K562 (cell line): ENCODE results near the gene COL24A1. TPM values are rescaled to one million over a fixed set of nuclear protein-coding genes. Genes with fewer than 3 reads are reported as not detected.

ENCODE experiments used
- BRD9 ChIP-seq: fragments of 450-650 bp; IDR thresholded peaks from 2 replicates; pipeline ENCODE4 v1.6.1; 2018; ENCODE audit warnings: low read depth; ENCODE audit not compliant: partially characterized antibody
- CC2D1A ChIP-seq: fragments of 450-650 bp; IDR thresholded peaks from 2 replicates; pipeline ENCODE4 v1.6.1; 2017; ENCODE audit warnings: mild to moderate bottlenecking
- CXXC5 ChIP-seq: fragments of 250-450 bp; sonication (Bioruptor Pico); IDR thresholded peaks from 2 replicates; pipeline ENCODE4 v1.8.0; 2022; ENCODE audit warnings: inconsistent platforms, mild to moderate bottlenecking, moderate library complexity
- FOXA3 ChIP-seq, 2 experiments: fragments of 450-650 bp in 1 of 2; sonication (generic) in 1 of 2; formaldehyde crosslinking; IDR thresholded peaks in 1 of 2; conservative IDR thresholded peaks in 1 of 2; 2 replicates each; pipeline versions ENCODE4 v1.4.0 to v1.8.0; 2020 to 2022; ENCODE audit warnings: mild to moderate bottlenecking in 2 of 2, missing genetic modification reagents in 1 of 2
- HDAC3 ChIP-seq: fragments of 450-650 bp; IDR thresholded peaks from 2 replicates; pipeline ENCODE4 v1.6.1; 2018; ENCODE audit warnings: borderline replicate concordance, mild to moderate bottlenecking, moderate library complexity; ENCODE audit not compliant: partially characterized antibody
- POLR2AphosphoS5 ChIP-seq: IDR thresholded peaks from 2 replicates; pipeline ENCODE4 v1.6.1; 2011; ENCODE audit warnings: mild to moderate bottlenecking, low read depth, low read length, moderate library complexity; ENCODE audit not compliant: control insufficient read depth, insufficient read depth
- SETDB1 ChIP-seq: IDR thresholded peaks from one replicate; pipeline ENCODE4 v1.6.1; 2012; ENCODE audit warnings: low read length, control low read depth, inconsistent platforms
- SIX5 ChIP-seq, 2 experiments: IDR thresholded peaks; 2 replicates each; pipeline ENCODE4 v1.6.1; 2011; ENCODE audit warnings: low read length in 2 of 2, borderline replicate concordance in 1 of 2, low read depth in 1 of 2, mild to moderate bottlenecking in 1 of 2, moderate library complexity in 1 of 2; ENCODE audit not compliant: insufficient read depth in 1 of 2
- ZNF316 ChIP-seq: fragments of 450-650 bp; IDR thresholded peaks from 2 replicates; pipeline ENCODE4 v1.6.1; 2016
- polyA plus RNA-seq, 8 experiments: library from polyadenylated mRNA; depleted of rRNA in 4 of 8; stranded (reverse) in 5 of 8; unstranded in 3 of 8; fragments of >200 nt; fragmentation: Nextera tagmentation in 2 of 8; fragmentation: Illumina TruSeq in 1 of 8; extraction: Ambion mirVana in 2 of 8; extraction: Trizol in 1 of 8; gene quantifications; 2 replicates each; pipeline versions ENCODE4 v1.2.1 to v1.2.3, GENCODE V29; 2011 to 2014; ENCODE audit warnings: inconsistent platforms in 1 of 8, missing spikeins in 1 of 8
- total RNA-seq, 7 experiments: library from RNA; depleted of rRNA in 6 of 7; stranded (reverse); fragments of >200 nt in 6 of 7; fragmentation: Illumina TruSeq in 2 of 7; extraction: Trizol in 2 of 7; gene quantifications; 2 replicates each; pipeline versions ENCODE4 v1.2.1 to v1.2.3, GENCODE V29; 2011 to 2021; ENCODE audit warnings: low replicate concordance in 1 of 7
- TF ChIP-seq, protein P1 (sequence below): fragments of 450-650 bp; IDR thresholded peaks from 2 replicates; pipeline ENCODE4 v1.6.1; 2016; ENCODE audit warnings: mild to moderate bottlenecking, moderate library complexity
- TF ChIP-seq, protein P2 (sequence below), 2 experiments: IDR thresholded peaks; 2 replicates each; pipeline ENCODE4 v1.6.1; 2011; ENCODE audit warnings: borderline replicate concordance in 1 of 2, control low read depth in 1 of 2, low read depth in 1 of 2, low read length in 1 of 2, mild to moderate bottlenecking in 1 of 2, mixed read lengths in 1 of 2, moderate library complexity in 1 of 2; ENCODE audit not compliant: insufficient read depth in 1 of 2, insufficient read length in 1 of 2, poor library complexity in 1 of 2, severe bottlenecking in 1 of 2; ENCODE audit errors: extremely low read depth in 1 of 2

The COL24A1 gene
- total and polyA plus RNA-seq, 9 of the 15 experiments (the other 6 are each of a cell fraction or from before 2014, with no cell fraction given), result 0.01 to 0.06 (median 0.03) TPM; not detected in 2

DNA sequence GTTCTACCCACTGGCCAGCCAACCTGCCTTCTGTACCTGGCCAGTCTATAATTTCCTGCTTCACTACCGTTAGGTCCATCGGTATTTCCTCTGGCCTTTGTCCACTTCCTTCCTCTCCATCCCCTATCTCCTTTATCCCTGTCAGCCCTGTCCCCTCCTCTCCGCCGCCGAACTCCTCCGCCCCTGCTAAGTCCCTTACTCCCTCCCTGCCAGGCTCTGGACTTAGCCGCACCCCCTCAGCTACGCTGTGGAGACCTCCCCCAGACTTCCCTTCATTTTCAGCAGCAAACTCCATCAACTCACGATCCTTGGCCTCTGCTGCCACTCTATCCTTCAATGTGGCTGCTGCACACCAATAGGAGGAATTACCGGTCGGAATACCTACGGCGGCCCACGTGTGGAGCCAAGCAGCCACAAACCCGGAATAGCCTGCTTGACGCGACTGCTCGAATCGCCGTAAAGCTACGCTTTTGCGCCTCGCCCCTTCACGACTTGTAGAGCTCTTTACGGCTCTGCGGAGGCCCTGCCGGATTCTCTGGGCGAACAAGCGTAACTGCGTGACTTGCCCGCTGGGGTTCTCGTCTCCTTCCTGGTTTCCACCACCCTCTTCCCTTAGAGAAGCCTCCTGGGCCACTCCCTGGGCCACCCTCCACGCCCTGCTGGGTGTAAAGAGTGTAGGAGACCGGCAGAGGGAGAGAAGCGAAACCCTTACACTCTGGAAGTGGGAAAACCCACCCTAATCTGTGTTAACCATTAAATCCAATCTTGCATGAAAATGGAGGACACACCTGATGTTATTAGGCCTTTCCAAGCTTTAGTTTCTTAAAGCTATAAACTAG lies 448.4 kb downstream of the COL24A1 start, which contains the start of gene ZNHIT6 (continued):
- TF ChIP-seq, protein P1, sequence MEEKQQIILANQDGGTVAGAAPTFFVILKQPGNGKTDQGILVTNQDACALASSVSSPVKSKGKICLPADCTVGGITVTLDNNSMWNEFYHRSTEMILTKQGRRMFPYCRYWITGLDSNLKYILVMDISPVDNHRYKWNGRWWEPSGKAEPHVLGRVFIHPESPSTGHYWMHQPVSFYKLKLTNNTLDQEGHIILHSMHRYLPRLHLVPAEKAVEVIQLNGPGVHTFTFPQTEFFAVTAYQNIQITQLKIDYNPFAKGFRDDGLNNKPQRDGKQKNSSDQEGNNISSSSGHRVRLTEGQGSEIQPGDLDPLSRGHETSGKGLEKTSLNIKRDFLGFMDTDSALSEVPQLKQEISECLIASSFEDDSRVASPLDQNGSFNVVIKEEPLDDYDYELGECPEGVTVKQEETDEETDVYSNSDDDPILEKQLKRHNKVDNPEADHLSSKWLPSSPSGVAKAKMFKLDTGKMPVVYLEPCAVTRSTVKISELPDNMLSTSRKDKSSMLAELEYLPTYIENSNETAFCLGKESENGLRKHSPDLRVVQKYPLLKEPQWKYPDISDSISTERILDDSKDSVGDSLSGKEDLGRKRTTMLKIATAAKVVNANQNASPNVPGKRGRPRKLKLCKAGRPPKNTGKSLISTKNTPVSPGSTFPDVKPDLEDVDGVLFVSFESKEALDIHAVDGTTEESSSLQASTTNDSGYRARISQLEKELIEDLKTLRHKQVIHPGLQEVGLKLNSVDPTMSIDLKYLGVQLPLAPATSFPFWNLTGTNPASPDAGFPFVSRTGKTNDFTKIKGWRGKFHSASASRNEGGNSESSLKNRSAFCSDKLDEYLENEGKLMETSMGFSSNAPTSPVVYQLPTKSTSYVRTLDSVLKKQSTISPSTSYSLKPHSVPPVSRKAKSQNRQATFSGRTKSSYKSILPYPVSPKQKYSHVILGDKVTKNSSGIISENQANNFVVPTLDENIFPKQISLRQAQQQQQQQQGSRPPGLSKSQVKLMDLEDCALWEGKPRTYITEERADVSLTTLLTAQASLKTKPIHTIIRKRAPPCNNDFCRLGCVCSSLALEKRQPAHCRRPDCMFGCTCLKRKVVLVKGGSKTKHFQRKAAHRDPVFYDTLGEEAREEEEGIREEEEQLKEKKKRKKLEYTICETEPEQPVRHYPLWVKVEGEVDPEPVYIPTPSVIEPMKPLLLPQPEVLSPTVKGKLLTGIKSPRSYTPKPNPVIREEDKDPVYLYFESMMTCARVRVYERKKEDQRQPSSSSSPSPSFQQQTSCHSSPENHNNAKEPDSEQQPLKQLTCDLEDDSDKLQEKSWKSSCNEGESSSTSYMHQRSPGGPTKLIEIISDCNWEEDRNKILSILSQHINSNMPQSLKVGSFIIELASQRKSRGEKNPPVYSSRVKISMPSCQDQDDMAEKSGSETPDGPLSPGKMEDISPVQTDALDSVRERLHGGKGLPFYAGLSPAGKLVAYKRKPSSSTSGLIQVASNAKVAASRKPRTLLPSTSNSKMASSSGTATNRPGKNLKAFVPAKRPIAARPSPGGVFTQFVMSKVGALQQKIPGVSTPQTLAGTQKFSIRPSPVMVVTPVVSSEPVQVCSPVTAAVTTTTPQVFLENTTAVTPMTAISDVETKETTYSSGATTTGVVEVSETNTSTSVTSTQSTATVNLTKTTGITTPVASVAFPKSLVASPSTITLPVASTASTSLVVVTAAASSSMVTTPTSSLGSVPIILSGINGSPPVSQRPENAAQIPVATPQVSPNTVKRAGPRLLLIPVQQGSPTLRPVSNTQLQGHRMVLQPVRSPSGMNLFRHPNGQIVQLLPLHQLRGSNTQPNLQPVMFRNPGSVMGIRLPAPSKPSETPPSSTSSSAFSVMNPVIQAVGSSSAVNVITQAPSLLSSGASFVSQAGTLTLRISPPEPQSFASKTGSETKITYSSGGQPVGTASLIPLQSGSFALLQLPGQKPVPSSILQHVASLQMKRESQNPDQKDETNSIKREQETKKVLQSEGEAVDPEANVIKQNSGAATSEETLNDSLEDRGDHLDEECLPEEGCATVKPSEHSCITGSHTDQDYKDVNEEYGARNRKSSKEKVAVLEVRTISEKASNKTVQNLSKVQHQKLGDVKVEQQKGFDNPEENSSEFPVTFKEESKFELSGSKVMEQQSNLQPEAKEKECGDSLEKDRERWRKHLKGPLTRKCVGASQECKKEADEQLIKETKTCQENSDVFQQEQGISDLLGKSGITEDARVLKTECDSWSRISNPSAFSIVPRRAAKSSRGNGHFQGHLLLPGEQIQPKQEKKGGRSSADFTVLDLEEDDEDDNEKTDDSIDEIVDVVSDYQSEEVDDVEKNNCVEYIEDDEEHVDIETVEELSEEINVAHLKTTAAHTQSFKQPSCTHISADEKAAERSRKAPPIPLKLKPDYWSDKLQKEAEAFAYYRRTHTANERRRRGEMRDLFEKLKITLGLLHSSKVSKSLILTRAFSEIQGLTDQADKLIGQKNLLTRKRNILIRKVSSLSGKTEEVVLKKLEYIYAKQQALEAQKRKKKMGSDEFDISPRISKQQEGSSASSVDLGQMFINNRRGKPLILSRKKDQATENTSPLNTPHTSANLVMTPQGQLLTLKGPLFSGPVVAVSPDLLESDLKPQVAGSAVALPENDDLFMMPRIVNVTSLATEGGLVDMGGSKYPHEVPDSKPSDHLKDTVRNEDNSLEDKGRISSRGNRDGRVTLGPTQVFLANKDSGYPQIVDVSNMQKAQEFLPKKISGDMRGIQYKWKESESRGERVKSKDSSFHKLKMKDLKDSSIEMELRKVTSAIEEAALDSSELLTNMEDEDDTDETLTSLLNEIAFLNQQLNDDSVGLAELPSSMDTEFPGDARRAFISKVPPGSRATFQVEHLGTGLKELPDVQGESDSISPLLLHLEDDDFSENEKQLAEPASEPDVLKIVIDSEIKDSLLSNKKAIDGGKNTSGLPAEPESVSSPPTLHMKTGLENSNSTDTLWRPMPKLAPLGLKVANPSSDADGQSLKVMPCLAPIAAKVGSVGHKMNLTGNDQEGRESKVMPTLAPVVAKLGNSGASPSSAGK, result 0 out of 2 replicates have a peak, but pooled peaks have one; percentile 10
- TF ChIP-seq SETDB1 (no peak), POLR2AphosphoS5 (peak; percentile 51; the same call in 1 of the 2 replicates), CC2D1A (0 out of 2 replicates have a peak, but pooled peaks have one; percentile 8), FOXA3 (CRISPR knock-in tag; conservative IDR thresholded peaks at IDR 0.05 in 1 of 2, IDR thresholded peaks at IDR 0.05 in 1 of 2) (0 out of 4 replicates have a peak, but pooled peaks of 1 of the 2 experiments have one; percentile 47), ZNF316 (peak; percentile 20; the same call in 1 of the 2 replicates), CXXC5 (CRISPR knock-in tag) (peak; percentile 86), BRD9 (peak; percentile 21), HDAC3 (no peak), SIX5 (IDR thresholded peaks at IDR 0.05; ENCODE audit: borderline replicate concordance in 1 of 2, insufficient read depth in 1 of 2, low read depth in 1 of 2, low read length in 2 of 2) (no peak)
- TF ChIP-seq, protein P2, sequence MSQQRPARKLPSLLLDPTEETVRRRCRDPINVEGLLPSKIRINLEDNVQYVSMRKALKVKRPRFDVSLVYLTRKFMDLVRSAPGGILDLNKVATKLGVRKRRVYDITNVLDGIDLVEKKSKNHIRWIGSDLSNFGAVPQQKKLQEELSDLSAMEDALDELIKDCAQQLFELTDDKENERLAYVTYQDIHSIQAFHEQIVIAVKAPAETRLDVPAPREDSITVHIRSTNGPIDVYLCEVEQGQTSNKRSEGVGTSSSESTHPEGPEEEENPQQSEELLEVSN (IDR thresholded peaks at IDR 0.05; ENCODE audit: borderline replicate concordance in 1 of 2, extremely low read depth in 1 of 2, insufficient read depth in 1 of 2, insufficient read length in 1 of 2, low read depth in 1 of 2, low read length in 1 of 2, poor library complexity in 1 of 2, severe bottlenecking in 1 of 2), result peak in 1 of 2 experiments; percentile 30
